ENCODE results near the gene SEC23A. TPM values are rescaled to one million over a fixed set of nuclear protein-coding genes. Genes with fewer than 3 reads are reported as not detected.

SEC23A gene
- total and polyA plus RNA-seq, 2 of the 13 experiments (the other 11 are each of a cell fraction or from before 2014, with no cell fraction given), result 403 to 887 TPM

DNA sequence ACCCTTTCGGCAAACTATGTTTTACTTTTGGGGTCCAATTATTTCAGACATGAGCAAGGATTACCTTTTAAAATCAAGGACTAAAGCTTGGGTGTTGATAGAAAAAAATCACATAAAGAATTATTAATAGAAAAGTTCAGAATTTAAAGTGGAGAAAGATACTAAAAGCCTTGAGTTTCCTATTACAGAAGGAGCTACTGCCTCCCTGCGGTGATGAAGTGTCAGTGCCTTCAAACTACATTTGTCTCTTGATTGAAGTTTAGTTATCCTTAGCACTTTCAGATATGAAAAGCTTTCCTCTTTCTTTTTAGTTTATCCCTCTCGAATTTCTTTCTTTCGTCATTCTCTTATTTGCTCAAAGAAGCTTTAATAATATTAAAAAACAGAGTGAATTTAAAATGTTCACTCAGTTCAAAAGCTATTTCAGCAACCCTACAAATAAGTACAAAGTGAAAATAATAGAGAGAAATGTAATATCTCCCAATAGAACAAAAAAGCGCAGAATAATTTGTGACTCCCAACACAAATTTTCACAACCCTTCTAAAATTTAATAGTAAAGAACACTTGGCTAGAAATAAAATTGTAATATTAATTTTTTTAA lies 87.6 kb downstream of the SEC23A start (continued):
- TF ChIP-seq, protein P1, sequence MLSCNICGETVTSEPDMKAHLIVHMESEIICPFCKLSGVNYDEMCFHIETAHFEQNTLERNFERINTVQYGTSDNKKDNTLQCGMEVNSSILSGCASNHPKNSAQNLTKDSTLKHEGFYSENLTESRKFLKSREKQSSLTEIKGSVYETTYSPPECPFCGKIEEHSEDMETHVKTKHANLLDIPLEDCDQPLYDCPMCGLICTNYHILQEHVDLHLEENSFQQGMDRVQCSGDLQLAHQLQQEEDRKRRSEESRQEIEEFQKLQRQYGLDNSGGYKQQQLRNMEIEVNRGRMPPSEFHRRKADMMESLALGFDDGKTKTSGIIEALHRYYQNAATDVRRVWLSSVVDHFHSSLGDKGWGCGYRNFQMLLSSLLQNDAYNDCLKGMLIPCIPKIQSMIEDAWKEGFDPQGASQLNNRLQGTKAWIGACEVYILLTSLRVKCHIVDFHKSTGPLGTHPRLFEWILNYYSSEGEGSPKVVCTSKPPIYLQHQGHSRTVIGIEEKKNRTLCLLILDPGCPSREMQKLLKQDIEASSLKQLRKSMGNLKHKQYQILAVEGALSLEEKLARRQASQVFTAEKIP (CRISPR knock-in tag; IDR thresholded peaks at IDR 0.05; ENCODE audit: borderline replicate concordance), result no peak
- TF ChIP-seq JUNB (CRISPR knock-in tag; IDR thresholded peaks at IDR 0.05; ENCODE audit: borderline replicate concordance) (no peak), SRSF9 (IDR thresholded peaks at IDR 0.05; ENCODE audit: borderline replicate concordance, insufficient read depth, low read depth, low read length, poor library complexity, severe bottlenecking) (peak; percentile 23), NR2F1 (CRISPR knock-in tag; IDR thresholded peaks at IDR 0.05) (no peak), ELF4 (CRISPR knock-in tag; IDR thresholded peaks at IDR 0.05; ENCODE audit: borderline replicate concordance) (no peak), MLX (CRISPR knock-in tag; IDR thresholded peaks at IDR 0.05) (no peak), AHR (CRISPR knock-in tag; IDR thresholded peaks at IDR 0.05) (no peak), ASH2L (IDR thresholded peaks at IDR 0.05; ENCODE audit: insufficient read length, low read depth, low read length) (peak; percentile 40), HES4 (CRISPR knock-in tag; IDR thresholded peaks at IDR 0.05; ENCODE audit: borderline replicate concordance) (no peak), GPBP1L1 (CRISPR knock-in tag; IDR thresholded peaks at IDR 0.05) (no peak), ZNF607 (CRISPR knock-in tag; IDR thresholded peaks at IDR 0.05; ENCODE audit: borderline replicate concordance) (no peak), CREB1 (IDR thresholded peaks at IDR 0.05) (no peak), CREB1 (CRISPR knock-in tag; IDR thresholded peaks at IDR 0.05) (no peak), NFE2L1 (CRISPR knock-in tag; IDR thresholded peaks at IDR 0.05; ENCODE audit: borderline replicate concordance) (no peak), SATB2 (CRISPR knock-in tag; IDR thresholded peaks at IDR 0.05) (0 out of 2 replicates have a peak, but pooled peaks have one; percentile 9), ZNF740 (CRISPR knock-in tag; IDR thresholded peaks at IDR 0.05) (no peak)
- TF ChIP-seq, protein P2, sequence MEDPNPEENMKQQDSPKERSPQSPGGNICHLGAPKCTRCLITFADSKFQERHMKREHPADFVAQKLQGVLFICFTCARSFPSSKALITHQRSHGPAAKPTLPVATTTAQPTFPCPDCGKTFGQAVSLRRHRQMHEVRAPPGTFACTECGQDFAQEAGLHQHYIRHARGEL (CRISPR knock-in tag; IDR thresholded peaks at IDR 0.05), result no peak
- TF ChIP-seq, protein P3, sequence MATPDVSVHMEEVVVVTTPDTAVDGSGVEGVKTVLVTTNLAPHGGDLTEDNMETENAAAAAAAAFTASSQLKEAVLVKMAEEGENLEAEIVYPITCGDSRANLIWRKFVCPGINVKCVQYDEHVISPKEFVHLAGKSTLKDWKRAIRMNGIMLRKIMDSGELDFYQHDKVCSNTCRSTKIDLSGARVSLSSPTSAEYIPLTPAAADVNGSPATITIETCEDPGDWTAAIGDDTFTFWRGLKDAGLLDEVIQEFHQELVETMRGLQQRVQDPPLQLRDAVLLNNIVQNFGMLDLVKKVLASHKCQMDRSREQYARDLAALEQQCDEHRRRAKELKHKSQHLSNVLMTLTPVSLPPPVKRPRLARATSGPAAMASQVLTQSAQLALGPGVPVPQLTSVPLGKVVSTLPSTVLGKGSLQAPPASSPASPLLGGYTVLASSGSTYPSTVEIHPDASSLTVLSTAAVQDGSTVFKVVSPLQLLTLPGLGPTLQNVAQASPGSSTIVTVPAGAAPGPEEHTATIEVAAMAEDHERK (CRISPR knock-in tag; IDR thresholded peaks at IDR 0.05; ENCODE audit: low read depth), result no peak
- TF ChIP-seq, protein P4, sequence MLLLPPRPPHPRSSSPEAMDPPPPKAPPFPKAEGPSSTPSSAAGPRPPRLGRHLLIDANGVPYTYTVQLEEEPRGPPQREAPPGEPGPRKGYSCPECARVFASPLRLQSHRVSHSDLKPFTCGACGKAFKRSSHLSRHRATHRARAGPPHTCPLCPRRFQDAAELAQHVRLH (CRISPR knock-in tag; IDR thresholded peaks at IDR 0.05; ENCODE audit: borderline replicate concordance, low read depth), result no peak
- TF ChIP-seq, protein P5, sequence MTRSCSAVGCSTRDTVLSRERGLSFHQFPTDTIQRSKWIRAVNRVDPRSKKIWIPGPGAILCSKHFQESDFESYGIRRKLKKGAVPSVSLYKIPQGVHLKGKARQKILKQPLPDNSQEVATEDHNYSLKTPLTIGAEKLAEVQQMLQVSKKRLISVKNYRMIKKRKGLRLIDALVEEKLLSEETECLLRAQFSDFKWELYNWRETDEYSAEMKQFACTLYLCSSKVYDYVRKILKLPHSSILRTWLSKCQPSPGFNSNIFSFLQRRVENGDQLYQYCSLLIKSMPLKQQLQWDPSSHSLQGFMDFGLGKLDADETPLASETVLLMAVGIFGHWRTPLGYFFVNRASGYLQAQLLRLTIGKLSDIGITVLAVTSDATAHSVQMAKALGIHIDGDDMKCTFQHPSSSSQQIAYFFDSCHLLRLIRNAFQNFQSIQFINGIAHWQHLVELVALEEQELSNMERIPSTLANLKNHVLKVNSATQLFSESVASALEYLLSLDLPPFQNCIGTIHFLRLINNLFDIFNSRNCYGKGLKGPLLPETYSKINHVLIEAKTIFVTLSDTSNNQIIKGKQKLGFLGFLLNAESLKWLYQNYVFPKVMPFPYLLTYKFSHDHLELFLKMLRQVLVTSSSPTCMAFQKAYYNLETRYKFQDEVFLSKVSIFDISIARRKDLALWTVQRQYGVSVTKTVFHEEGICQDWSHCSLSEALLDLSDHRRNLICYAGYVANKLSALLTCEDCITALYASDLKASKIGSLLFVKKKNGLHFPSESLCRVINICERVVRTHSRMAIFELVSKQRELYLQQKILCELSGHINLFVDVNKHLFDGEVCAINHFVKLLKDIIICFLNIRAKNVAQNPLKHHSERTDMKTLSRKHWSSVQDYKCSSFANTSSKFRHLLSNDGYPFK (CRISPR knock-in tag; IDR thresholded peaks at IDR 0.05; ENCODE audit: borderline replicate concordance), result no peak
